Epidermal melanocyte (primary cell): ENCODE measurements around the gene QRICH1.
"Not testable (repeated sequence)": the region's sequence is repeated elsewhere in the genome, so short reads cannot be mapped to it uniquely, and the experiment has no call there.

Source experiments
- DNase-seq: peaks from one replicate; pipeline ENCODE4 v3.0.0; 2011; ENCODE audit warnings: low spot score; ENCODE audit not compliant: insufficient read length

QRICH1 gene

DNA sequence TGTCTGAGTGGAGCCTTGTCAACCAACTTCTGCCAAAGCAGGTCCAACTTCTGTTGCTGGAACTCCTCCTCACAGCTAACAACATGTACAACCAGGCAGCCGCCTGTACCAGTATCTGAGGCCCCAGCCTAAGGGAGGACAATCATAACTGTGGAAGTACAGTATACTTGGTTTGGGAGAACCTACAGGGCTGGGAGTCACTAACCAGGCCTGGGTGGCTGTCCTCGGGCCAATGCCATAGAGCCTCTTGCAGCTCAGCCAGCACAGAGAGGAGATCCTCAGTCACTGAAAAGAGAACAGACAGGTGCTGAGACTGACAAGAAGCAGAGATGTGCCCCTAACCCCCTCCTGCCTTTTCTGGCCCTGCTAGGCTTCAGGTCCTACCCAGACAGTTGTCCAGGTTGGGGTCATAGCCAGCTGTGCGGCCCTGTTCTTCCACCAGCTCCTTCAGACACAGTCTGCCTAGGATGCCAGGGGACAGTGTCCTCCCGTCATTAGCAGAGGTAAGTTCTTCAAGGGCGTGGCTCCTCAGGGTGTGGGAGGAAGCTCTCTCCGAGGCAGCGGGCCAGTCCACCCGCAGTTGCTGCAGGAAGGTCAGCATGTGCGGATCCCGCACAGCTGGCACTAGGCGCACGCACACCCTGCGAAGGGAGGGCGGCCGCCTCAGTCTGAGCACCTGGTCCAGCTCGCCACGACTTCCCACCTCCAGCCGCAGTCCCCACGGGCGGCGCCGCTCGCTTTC, 76.5 kb downstream of the QRICH1 start:
- DNase-seq: no peak

DNA sequence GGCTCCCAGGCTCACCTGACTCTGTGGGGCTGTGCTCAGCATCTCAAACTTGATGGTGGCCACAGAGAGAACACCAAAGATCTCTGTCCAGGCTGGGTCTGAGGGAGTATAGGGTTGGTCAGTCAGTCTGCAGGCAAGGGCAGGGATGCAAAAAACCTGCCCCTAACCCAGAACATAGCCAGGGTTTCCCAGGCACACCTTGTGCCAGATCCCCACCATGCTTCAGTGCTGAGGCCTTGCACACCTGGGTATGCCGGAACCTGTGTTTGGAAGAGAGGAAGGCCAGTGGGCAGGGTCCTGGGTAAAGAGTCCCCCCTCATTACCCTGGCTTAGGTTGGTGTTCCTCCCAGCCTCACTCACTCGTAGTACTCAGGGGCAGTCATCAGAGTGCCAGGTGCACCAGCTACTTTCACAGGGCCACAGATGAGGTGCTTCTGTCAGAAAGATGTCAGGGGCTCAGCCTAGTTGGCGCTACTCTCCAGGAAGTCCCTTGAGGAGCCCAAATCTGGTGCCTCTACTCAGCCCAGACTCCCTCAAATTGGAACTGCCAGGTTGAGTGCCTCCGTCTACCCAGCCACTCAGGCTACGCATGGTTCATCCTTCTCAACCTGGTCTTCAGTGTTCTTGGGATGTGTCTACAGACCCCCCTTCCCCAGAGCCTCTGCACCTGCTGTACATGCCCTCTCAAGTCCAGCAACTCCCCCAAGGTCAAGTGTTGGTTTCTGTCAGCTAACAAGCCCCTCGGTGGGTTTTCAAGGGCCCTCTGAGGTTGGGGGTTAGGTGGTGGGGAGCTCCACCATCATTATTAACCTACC, 77.2 kb downstream of the QRICH1 start:
- no peak for DNase-seq

DNA sequence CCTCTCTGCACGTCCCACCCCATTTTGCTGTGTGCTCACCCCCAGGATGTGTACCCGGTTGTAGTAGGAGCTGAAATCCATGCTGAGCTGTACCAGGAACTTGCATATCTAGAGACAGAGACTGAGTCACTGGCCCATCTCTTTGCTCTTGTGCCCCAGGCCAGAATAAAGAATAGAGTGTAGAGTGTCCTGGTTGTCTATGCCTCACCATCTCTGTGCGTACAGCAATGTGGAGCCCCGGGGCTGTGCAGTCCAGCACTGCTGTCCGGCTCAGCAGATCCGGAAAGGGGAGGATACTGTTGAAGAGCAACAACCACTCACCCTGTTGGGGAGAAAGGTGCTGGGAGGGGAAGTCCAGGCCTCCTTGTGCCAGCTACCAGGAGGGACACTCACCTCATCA, 78.1 kb downstream of the QRICH1 start:
- DNase-seq: peak; percentile 47

DNA sequence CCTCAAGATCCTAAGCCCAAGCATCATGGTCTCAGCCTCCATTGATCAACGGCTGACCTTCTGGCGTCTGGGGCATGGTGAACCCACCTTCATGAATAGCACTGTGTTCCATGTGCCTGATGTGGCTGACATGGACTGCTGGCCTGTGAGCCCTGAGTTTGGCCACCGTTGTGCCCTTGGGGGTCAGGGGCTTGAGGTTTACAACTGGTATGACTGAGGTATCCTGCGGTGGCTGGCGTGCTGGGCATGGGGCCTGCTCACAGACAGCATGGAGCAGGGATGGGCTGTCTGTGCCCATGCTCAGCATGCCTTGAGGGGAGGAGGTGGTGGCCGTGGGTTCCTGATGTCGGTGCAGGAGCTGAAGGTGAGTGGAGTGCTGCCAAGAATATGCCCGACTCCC, 78.8 kb downstream of the QRICH1 start:
- DNase-seq: no peak

DNA sequence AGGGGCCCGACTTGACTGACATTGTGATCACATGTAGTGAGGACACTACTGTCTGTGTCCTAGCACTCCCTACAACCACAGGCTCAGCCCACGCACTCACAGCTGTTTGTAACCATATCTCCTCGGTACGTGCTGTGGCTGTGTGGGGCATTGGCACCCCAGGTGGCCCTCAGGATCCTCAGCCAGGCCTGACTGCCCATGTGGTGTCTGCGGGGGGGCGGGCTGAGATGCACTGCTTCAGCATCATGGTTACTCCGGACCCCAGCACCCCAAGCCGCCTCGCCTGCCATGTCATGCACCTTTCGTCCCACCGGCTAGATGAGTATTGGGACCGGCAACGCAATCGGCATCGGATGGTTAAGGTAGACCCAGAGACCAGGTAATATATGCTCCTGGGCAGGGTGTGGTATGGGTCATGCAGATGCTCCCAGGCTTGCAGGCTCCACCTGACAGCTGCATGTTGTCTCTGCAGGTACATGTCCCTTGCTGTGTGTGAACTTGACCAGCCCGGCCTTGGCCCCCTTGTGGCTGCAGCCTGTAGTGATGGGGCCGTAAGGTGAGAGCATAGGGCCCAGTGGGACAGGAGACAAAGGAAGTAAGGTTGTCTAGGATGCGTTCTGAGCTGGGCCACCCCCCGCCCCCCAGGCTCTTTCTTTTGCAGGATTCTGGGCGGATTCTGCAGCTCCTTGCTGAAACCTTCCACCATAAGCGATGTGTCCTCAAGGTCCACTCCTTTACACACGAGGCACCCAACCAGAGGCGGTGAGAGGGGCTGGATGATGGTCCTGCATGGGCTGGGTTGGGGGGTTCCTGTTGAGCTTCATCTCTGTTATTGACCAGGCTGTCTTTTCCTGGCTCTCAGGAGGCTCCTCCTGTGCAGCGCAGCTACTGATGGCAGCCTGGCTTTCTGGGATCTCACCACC, 79.9 kb downstream of the QRICH1 start:
- no peak for DNase-seq

DNA sequence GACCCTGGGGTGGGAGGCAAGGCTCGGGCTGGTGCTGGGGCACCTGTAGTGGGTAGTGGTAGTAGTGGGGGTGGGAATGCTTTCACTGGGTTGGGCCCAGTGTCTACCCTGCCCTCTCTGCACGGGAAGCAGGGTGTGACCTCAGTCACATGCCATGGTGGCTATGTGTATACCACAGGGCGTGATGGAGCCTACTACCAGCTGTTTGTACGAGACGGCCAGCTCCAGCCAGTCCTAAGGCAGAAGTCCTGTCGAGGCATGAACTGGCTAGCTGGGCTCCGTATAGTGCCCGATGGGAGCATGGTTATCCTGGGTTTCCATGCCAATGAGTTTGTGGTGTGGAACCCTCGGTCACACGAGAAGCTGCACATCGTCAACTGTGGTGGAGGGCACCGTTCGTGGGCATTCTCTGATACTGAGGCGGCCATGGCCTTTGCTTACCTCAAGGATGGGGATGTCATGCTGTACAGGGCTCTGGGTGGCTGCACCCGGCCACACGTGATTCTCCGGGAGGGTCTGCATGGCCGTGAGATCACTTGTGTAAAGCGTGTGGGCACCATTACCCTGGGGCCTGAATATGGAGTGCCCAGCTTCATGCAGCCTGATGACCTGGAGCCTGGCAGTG, 80.6 kb downstream of the QRICH1 start:
- DNase-seq: no peak

DNA sequence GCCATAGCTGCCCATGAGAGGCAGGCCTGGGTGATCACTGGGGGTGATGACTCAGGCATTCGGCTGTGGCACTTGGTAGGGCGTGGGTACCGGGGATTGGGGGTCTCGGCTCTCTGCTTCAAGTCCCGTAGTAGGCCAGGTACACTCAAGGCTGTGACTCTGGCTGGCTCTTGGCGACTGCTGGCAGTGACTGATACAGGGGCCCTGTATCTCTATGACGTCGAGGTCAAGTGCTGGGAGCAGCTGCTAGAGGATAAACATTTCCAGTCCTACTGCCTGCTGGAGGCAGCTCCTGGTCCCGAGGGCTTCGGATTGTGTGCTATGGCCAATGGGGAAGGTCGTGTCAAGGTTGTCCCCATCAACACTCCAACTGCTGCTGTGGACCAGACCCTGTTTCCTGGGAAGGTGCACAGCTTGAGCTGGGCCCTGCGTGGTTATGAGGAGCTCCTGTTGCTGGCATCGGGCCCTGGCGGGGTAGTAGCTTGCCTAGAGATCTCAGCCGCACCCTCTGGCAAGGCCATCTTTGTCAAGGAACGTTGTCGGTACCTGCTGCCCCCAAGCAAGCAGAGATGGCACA, 81.3 kb downstream of the QRICH1 start:
- DNase-seq: no peak

DNA sequence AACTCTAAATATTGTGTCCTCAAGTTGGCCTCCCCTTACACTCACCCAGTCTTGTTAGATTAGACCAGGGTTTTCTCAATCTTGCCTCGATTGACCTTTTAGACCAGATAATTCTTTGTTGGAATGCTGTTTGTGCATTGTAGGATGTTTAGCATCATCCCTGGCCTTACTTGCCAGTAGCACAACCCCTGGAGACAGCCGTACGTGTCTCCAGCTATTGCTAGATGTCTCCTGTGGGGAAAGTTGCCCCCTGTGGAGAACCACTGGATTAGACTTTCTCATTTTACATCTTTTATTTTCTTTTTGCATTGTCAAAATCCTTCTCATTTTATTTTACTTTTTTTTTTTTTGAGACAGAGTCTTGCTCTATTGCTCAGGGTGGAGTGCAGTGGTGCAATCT, 84.5 kb downstream of the QRICH1 start:
- no peak for DNase-seq

DNA sequence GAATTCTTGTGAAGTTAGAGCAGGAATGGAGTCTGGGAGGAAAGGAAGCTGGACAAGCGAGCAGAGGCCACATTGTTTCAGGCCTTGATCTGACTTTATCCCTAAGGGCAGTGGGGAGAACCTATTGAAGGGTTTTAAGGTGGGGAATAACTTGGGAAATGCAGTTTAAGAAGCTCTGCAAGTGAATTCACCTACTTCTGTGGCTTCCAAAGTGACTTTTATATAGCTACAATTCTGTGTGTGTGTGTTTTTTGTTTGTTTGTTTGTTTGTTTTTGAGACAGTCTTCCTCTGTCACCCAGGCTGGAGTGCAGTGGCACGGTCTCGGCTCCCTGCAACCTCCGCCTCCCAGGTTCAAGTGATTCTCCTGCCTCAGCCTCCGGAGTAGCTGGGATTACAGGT, 85.2 kb downstream of the QRICH1 start:
- DNase-seq: not testable (repeated sequence)

DNA sequence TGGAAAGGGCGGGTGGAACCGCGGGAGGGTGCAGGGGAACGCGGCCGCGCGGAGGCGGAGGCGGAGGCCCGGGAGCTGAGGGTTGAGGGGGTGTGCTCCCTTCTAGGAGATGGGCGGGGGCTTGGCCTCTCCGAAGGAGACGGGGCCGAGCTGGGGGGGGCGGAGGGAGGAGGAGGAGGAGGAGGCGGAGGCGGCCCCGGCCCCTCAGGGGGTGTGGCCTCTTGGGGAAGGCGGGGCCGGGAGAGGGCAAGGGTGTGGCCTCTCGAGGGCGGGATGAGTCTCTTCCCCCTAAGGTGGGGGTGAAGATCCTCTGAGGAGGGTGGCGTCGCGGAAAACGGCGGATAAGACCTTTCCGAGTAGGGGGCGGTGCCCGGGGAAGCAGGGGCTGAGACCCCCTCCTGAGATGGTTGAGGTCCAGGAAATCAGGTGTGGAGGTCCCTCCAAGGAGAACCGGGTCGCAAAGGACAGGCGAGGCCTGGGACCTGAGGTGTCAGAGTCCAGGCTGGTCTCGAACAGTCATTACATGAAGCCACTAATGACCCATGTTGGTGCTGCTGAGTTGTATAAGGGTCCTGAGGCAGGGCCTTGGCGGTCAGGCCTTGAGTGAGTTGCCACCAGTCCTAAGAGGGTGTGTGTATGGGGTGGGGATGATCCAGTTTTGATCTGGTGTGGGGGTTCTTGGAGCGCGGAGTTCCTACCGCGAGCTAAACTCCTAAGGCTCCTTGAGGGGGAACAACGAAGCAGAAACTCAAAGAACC, 85.9 kb downstream of the QRICH1 start:
- peak; percentile 90 for DNase-seq

DNA sequence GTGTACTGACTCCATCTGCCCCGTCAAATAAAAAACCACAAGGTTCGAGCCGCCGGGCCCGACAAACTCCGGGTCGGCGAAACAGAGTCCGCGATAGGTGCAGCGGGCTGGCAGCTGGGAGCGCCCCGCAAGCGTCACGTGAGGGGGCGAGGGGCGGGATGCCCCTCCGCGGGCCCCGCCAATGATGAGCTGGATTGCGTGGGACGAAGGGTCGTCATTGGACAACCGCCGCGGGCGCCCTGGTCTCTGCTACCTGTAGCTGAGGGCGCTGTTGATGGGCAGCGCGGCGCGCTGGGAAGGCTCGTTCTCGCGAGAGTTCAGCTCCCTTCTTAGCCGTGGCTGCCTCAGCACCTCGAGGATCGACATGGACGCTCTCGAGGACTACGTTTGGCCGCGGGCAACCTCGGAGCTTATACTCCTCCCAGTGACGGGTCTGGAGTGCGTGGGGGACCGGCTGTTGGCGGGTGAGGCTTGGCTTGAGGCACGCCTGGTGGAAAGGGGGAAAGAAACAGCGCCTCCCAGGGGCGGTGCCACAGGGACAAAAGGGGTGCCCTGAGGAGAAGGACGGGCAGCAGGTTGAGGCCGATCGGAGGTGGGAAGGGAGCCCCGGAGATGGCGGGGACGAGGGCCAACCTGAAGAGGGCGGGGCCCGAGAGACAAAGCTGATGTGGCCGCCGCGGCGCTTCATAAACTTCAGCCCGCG, 86.7 kb downstream of the QRICH1 start, which contains the start of gene WDR6:
Gene WDR6 (plus strand): TSS at position 324 of the 703 bp plus-strand sequence. CDS start 41 bp downstream, at position 365.
- peak; percentile 88 for DNase-seq

DNA sequence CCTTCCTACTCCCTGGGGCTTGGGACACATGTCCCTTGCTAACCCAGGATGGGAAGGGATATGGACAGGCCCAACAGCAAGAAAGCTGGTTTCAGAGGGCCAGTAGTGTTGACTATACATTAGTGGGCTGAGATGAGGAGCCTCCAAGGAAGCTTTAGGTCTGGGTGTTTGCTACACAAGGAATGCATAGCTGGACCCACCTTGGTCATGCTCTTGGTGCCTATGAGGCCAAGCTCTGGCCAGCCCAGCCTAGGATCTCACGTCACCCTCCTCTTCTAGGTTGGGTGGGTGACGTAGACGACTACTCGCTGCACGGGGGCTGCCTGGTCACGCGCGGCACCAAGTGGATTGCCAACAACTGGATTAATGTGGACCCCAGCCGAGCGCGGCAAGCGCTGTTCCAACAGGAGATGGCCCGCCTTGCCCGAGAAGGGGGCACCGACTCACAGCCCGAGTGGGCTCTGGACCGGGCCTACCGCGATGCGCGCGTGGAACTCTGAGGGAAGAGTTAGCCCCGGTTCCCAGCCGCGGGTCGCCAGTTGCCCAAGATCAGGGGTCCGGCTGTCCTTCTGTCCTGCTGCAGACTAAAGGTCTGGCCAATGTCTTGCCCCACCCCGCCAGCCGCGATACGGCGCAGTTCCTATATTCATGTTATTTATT, 87.3 kb downstream of the QRICH1 start:
- no peak for DNase-seq

DNA sequence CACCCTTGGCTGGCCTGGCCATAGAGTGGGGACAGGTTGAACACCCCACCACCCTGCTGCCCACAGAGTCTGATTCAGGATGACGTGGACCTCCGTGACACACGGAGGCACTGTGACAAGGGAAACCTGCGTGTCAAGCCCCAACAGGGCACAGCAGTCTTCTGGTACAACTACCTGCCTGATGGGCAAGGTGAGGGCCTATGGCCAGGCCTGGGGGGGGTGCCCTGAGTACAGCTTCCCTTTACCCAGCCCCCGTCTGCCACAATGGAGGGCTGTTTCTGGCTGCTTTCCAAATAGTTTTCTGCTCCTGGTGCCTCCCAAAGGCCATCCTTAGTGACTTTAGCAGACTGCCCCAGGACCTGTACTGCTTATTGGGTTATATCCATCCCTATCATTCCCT, 87.9 kb downstream of the QRICH1 start:
- DNase-seq: no peak

DNA sequence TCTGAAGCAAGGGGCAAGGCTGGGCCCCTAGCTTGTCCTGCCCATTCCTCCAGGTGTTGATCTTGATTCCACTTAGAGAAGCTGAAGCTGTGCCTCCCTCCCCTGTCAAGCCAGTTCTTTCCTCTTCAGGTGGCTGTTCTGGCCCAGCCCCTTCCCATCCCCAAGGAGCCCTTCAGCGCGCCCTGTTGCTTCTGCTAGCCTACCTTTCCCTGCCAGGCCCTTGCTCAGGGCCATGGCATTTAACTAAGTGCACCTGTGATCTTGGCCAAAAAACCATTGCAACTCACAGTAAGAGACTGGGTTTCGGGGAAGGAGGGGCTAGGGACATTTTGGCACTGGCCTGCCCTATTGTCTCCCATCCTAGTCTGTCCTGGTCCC, 88.6 kb downstream of the QRICH1 start:
- no peak for DNase-seq

DNA sequence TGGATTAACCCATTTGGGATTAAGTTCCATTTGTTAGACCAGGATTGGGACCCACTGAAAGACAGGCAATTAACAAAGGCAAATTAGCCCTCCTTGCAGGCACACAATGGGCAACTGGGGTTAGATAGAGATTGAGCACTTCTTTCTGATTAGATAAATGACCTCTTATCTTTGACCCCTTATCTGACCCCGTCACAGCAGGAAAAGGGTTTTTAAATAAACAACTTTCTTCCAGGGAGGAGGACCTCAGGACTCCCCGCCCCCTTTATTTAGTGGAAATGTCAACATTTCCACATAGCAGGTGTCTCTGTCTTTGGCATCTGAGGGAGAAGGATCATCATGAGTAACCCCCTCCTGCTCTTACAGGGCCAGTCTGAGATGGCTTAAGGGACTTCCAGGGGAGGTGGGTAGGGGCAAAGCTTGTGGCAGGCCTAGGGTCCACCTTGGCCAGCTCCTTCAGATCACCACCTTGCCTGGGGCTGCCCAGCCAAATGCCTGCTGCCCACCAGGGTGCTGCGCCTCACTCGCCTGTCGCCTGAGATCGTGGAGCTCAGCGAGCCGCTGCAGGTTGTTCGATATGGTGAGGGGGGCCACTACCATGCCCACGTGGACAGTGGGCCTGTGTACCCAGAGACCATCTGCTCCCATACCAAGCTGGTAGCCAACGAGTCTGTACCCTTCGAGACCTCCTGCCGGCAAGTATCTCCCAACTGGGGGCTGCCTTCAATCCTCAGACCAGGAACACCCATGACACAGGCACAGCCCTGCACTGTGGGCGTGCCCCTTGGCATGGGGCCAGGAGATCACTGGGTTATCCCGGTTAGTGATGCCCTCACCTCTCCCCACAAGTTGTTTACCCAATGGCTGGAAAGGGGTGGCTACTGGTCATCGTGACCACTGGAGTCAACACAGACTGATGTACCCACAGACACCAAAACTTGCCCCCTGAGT, 89.2 kb downstream of the QRICH1 start:
- DNase-seq: no peak

DNA sequence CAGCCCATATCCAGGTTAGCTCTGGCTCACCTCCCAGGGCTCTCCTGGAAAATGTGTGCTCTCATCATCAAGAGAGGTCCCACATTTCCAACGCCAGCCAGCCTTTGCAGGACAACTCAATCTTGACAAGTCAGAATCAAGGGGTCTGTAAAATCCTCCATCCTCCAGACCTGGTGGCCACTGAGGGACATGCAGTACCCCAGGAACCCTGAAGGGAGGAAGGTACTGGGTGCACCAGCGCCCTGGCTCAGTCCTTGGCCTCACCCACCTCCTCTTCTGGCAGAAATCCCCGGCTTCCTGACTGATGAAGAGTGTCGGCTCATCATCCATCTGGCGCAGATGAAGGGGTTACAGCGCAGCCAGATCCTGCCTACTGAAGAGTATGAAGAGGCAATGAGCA, 92.7 kb downstream of the QRICH1 start:
- no peak for DNase-seq

DNA sequence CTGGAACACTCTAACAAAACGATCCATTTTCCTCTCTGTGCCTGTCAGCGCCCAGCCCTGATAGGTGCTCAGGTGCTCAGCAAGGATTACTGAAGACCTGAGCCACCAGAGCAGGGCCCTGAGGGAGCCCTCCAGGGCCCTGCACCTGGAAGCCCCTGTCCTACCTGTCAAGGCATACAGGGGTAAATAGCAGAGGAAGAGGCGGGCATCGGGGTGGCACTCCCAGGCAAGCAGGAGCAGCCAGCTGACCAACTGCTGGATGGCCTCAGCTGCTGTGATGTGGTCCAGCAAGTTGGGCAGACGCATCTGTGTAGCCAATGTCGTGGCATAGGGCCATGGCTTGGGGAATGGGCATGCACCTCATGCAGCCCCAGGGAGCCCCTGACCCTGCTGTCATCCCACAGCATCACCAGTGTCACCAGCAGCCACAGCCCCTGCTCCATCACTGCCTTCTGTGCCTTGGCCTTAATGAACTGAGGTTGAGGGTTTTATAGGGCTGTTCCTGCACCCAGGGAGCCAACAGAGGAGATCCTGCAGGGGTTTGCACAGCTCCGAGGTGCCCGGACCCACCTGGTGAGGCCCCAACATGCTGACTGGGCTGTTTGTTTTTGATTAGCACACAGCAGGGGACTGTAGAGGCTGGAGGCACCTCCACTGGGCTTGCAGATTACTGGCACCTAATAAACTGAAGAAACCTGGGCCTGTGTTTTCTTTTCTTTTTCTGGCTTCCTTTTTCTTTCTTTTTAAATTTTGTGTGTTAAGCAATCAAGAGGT, 94.6 kb downstream of the QRICH1 start:
- no peak for DNase-seq
